Testis (tissue), 3 donors: ENCODE data around the gene PTPRN2. TPM values are rescaled to one million over a fixed set of nuclear protein-coding genes. Genes with fewer than 3 reads are reported as not detected.

Experiments used
- DNase-seq: peaks from one replicate; pipeline ENCODE4 v3.0.0-alpha.2; 2019
- H3K27ac ChIP-seq, 2 donors: fragments of 200-600 bp; sonication (generic); one replicate each; pipeline ENCODE4 v1.5.1; 2019
- H3K27me3 ChIP-seq: fragments of 200-600 bp; sonication (generic); one replicate; pipeline ENCODE4 v1.5.1; 2019
- H3K36me3 ChIP-seq: fragments of 200-600 bp; sonication (generic); one replicate; pipeline ENCODE4 v1.5.1; 2017; ENCODE audit warnings: low read depth; ENCODE audit errors: missing control alignments
- H3K4me1 ChIP-seq: fragments of 200-600 bp; sonication (generic); one replicate; pipeline ENCODE4 v1.5.1; 2019
- H3K4me3 ChIP-seq, 2 donors: fragments of 200-600 bp; sonication (generic); one replicate each; pipeline ENCODE4 v1.5.1; 2017 to 2019
- H3K9me3 ChIP-seq: fragments of 200-600 bp; sonication (generic); one replicate; pipeline ENCODE4 v1.5.1; 2017
- POLR2A ChIP-seq: fragments of 450-650 bp; IDR thresholded peaks from one replicate; pipeline ENCODE4 v1.6.1; 2017; ENCODE audit warnings: antibody characterized with exemption, mild to moderate bottlenecking, moderate library complexity
- WGBS, 2 donors: methylation state at CpG; one replicate each; pipeline ENCODE4 v1.1.5; 2018; 5-methylcytosine and 5-hydroxymethylcytosine counted together
- intact Hi-C: fragments of 100-400 bp; cut with DNase I; formaldehyde crosslinking; loops from one replicate; pipeline ENCODE4 v1.15.1; 2023; ENCODE audit warnings: low total_unique reads
- polyA plus RNA-seq: library from polyadenylated mRNA; stranded (reverse); fragments of 350-450 nt; fragmentation: Illumina TruSeq; extraction: RNeasy Lipid Tissue Mini Kit (QIAGEN cat#74804); gene quantifications from one replicate; pipeline ENCODE4 v1.2.3, GENCODE V29; 2014; ENCODE audit warnings: low read depth, low replicate concordance; ENCODE audit not compliant: insufficient read depth
- total RNA-seq, 2 donors: library from RNA; depleted of rRNA; stranded (reverse); fragments of >200 nt; gene quantifications; one replicate each; pipeline ENCODE4 v1.2.3, GENCODE V29; 2016
- TF ChIP-seq, protein P1 (sequence below), 3 experiments: fragments of 450-650 bp in 2 of 3; fragments of 200-600 bp in 1 of 3; sonication (generic) in 1 of 3; IDR thresholded peaks; one replicate each; pipeline ENCODE4 v1.5.1; 2016 to 2019; ENCODE audit warnings: antibody characterized with exemption in 3 of 3, mild to moderate bottlenecking in 2 of 3, moderate library complexity in 1 of 3

PTPRN2 gene
- total and polyA plus RNA-seq, 3 donors from 2014 or later = 9.3 to 10.8 (median 9.8) TPM

DNA sequence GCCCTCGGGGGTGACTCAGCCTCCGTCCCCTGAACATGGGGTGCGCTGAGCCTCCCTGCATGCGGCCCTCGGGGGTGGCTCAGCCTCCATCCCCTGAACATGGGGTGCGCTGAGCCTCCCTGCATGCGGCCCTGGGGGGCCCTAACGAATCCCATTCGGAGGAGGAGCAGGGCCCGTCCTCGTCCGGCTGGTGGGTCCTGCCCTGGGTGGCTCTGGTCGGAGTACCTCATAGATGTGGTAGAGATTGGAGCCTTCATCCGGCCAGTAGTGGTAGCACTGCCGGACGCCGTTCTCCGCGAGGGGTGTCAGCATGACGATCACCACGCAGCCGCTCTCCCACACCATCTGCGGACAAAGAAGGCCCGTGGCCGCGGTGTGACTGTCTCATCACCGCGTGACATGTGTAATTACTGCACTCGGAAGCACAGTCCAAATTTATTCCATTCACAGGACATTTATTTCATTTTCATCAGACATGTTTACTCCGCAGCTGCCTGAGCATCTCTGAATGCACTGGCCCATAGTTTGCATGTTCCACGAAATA, 1009.8 kb downstream of the PTPRN2 start:
- Histone ChIP-seq H3K27me3 (no peaks in the 10 kb centered on the region), H3K27ac (no peak overlapping the region), H3K9me3 (no peaks in the 10 kb centered on the region), H3K4me3 (no peak overlapping the region), H3K36me3 (no peaks in the 10 kb centered on the region), H3K4me1 (no peaks in the 10 kb centered on the region)
- 67 to 73% methylated on average over 17 to 31 of the region's 31 CpGs for WGBS, 2 donors
- TF ChIP-seq, protein P1, sequence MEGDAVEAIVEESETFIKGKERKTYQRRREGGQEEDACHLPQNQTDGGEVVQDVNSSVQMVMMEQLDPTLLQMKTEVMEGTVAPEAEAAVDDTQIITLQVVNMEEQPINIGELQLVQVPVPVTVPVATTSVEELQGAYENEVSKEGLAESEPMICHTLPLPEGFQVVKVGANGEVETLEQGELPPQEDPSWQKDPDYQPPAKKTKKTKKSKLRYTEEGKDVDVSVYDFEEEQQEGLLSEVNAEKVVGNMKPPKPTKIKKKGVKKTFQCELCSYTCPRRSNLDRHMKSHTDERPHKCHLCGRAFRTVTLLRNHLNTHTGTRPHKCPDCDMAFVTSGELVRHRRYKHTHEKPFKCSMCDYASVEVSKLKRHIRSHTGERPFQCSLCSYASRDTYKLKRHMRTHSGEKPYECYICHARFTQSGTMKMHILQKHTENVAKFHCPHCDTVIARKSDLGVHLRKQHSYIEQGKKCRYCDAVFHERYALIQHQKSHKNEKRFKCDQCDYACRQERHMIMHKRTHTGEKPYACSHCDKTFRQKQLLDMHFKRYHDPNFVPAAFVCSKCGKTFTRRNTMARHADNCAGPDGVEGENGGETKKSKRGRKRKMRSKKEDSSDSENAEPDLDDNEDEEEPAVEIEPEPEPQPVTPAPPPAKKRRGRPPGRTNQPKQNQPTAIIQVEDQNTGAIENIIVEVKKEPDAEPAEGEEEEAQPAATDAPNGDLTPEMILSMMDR (IDR thresholded peaks at IDR 0.05) = no peak
- no peak for TF ChIP-seq POLR2A
- intact Hi-C loops = no loop called here
- no peak for DNase-seq

DNA sequence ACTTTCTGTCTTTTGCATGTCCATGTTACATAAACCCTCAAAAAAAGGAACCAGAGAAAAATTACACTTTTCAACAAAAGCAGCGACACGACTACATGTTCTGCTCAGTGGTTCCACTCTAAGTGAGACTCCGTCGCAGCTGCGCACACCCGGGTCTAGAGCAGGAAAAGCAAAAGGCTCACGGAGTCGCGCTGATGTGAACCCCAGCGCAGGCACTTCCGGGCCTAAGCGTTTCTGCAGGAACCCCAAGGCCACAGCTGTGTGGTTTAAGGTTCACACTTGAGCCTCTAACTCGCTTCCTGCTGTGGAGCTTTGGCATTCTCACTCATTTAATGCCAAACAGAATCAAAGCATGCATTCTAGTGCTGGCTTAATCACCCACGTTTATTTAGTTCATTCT, 1010.6 kb downstream of the PTPRN2 start:
- DNase-seq = no peak
- TF ChIP-seq, protein P1 (IDR thresholded peaks at IDR 0.05) = no peak
- Histone ChIP-seq H3K27ac (no peak overlapping the region), H3K27me3 (no peaks in the 10 kb centered on the region), H3K4me3 (peak overlapping the region; percentile 10 to 35), H3K36me3 (no peaks in the 10 kb centered on the region), H3K9me3 (no peaks in the 10 kb centered on the region), H3K4me1 (no peaks in the 10 kb centered on the region)
- WGBS, 2 donors = 42 to 73% methylated on average over 14 of the region's 14 CpGs
- intact Hi-C loops = no loop called here

DNA sequence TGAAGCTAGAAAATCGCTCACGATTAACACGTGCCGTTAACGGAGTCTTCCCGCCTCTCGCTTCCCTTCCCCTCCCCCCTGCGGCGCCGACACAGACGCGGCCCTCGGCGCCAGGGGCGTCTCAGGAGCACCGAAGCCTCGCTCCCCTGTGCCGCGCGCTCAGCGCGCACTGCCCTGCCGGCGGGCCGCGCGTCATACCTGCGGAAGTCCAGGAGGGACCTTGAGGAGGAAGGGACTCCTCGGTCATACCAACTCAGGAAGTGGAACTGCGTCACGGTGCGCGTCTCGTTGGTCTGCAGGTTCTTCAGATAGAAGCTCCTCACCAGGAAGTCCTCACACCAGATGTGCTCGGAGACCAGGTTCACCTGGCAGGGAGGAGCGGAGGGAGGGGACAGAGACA, 1011.2 kb downstream of the PTPRN2 start:
- H3K4me1 ChIP-seq = no peaks in the 10 kb centered on the region
- H3K27me3 ChIP-seq = no peaks in the 10 kb centered on the region
- peak overlapping the region; percentile 10 to 35 for H3K4me3 ChIP-seq
- H3K27ac ChIP-seq = no peak overlapping the region
- H3K9me3 ChIP-seq = no peaks in the 10 kb centered on the region
- 57 to 63% methylated on average over 36 of the region's 36 CpGs for WGBS, 2 donors
- no peaks in the 10 kb centered on the region for H3K36me3 ChIP-seq
- intact Hi-C loops = no loop called here
- TF ChIP-seq, protein P1 (IDR thresholded peaks at IDR 0.05) = no peak
- TF ChIP-seq POLR2A = no peak
- DNase-seq = peak; percentile 52

DNA sequence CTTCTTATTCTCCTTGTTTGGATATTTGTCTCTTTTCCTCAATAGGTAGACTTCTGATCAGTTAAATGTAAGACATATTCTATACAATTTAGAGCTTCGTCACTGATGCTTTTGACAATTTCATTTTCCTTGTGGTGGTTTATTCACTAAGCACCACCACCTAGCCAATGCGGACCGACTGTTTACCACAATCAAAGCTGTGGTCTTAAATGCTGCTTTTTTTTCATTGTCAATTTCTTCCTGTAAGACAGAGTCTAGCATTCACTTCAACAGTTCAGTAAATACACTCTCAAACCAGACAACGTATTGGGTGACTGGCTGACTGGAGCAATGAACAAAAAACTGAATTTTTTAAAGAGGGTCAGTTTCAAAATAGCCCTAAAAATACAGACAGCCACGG, 1011.8 kb downstream of the PTPRN2 start:
- intact Hi-C loops = no loop called here
- WGBS, 2 donors = 63 to 81% methylated on average over 5 of the region's 5 CpGs
- no peaks in the 10 kb centered on the region for H3K9me3 ChIP-seq

More for the DNA sequence above, 1011.8 kb downstream of the PTPRN2 start:
- H3K4me1 ChIP-seq = no peaks in the 10 kb centered on the region
- H3K36me3 ChIP-seq = no peaks in the 10 kb centered on the region
- no peak overlapping the region for H3K27ac ChIP-seq
- TF ChIP-seq POLR2A = no peak
- TF ChIP-seq, protein P1 (IDR thresholded peaks at IDR 0.05) = no peak
- H3K4me3 ChIP-seq = peak overlapping the region in 1 of 2 donors; percentile 10
- DNase-seq = no peak
- H3K27me3 ChIP-seq = no peaks in the 10 kb centered on the region
